OCI-LY7 (cell line): ENCODE data around the gene GLIS1. TPM values are rescaled to one million over a fixed set of nuclear protein-coding genes. Genes with fewer than 3 reads are reported as not detected.

Source experiments
- BruUV-seq: library from RNA; stranded (reverse); fragments of 400-500 nt; replicated peaks from 2 replicates; lab custom pipeline; 2021; lab: Mats Ljungman, UMichigan
- CTCF ChIA-PET: fragments of 300-600 bp; sonication (Branson Sonifier 250); formaldehyde crosslinking; loops from one replicate; lab custom pipeline; 2022; ENCODE audit warnings: antibody characterized with exemption; ENCODE audit not compliant: unreplicated experiment; lab: Charles Lee
- POLR2A ChIA-PET: fragments of 300-600 bp; sonication (Branson Sonifier 250); formaldehyde crosslinking; loops from one replicate; lab custom pipeline; 2022; ENCODE audit warnings: antibody characterized with exemption; lab: Charles Lee
- DNase-seq: peaks from one replicate; pipeline ENCODE4 v3.0.0-alpha.2; 2015; ENCODE audit warnings: low spot score
- H2AFZ ChIP-seq: fragments of 200-600 bp; sonication (generic), shearing (Covaris generic); 2 replicates; pipeline ENCODE4 v1.6.1; 2014; ENCODE audit warnings: mild to moderate bottlenecking, antibody characterized with exemption, low read length, moderate library complexity
- H3K27ac ChIP-seq: fragments of 200-600 bp; sonication (generic); 2 replicates; pipeline ENCODE4 v1.5.1; 2014; ENCODE audit warnings: mixed run types, low read depth, mild to moderate bottlenecking, moderate library complexity, low read length, inconsistent platforms; ENCODE audit not compliant: poor library complexity, severe bottlenecking
- H3K36me3 ChIP-seq: fragments of 200-600 bp; sonication (generic); 2 replicates; pipeline ENCODE4 v1.6.1; 2014; ENCODE audit warnings: mild to moderate bottlenecking, antibody characterized with exemption, low read length, moderate library complexity, mixed read lengths; ENCODE audit not compliant: insufficient read depth
- H3K4me1 ChIP-seq: fragments of 200-600 bp; sonication (generic); 2 replicates; pipeline ENCODE4 v1.5.1; 2014; ENCODE audit warnings: mild to moderate bottlenecking, low read length; ENCODE audit not compliant: insufficient read depth, poor library complexity, severe bottlenecking
- H3K4me2 ChIP-seq: fragments of 200-600 bp; sonication (generic); 2 replicates; pipeline ENCODE4 v1.6.1; 2014; ENCODE audit warnings: mild to moderate bottlenecking, low read length
- H3K4me3 ChIP-seq: fragments of 200-600 bp; sonication (generic); 2 replicates; pipeline ENCODE4 v1.5.1; 2014; ENCODE audit warnings: mild to moderate bottlenecking, low read depth, low read length; ENCODE audit not compliant: poor library complexity, severe bottlenecking
- H3K79me2 ChIP-seq: fragments of 200-600 bp; sonication (generic); 2 replicates; pipeline ENCODE4 v1.6.1; 2016; ENCODE audit warnings: low read depth, mild to moderate bottlenecking, low read length, moderate library complexity, mixed read lengths; ENCODE audit not compliant: insufficient read depth
- H3K9me2 ChIP-seq: fragments of 200-600 bp; sonication (generic); 2 replicates; pipeline ENCODE4 v1.6.1; 2016; ENCODE audit warnings: mild to moderate bottlenecking, low read length, mixed read lengths; ENCODE audit not compliant: insufficient read depth
- H3K9me3 ChIP-seq: fragments of 200-600 bp; sonication (generic); 2 replicates; pipeline ENCODE4 v1.6.1; 2014; ENCODE audit warnings: mild to moderate bottlenecking, mixed run types, low read length, mixed read lengths
- H4K20me1 ChIP-seq: fragments of 200-600 bp; sonication (generic); 2 replicates; pipeline ENCODE4 v1.6.1; 2014; ENCODE audit warnings: mild to moderate bottlenecking, antibody characterized with exemption, low read length, moderate library complexity, mixed read lengths; ENCODE audit not compliant: insufficient read depth
- CTCF ChIP-seq: fragments of 200-600 bp; sonication (generic); conservative IDR thresholded peaks from 2 replicates; pipeline ENCODE4 v1.5.1; 2014; ENCODE audit warnings: mild to moderate bottlenecking, antibody characterized with exemption, low read length, moderate library complexity, mixed read lengths
- EZH2phosphoT487 ChIP-seq: fragments of 200-600 bp; sonication (generic); IDR thresholded peaks from 2 replicates; pipeline ENCODE4 v1.6.1; 2018; ENCODE audit warnings: low read depth, borderline replicate concordance, mild to moderate bottlenecking, mixed run types, antibody characterized with exemption, low read length, moderate library complexity, mixed read lengths
- intact Hi-C: fragments of 100-400 bp; cut with micrococcal nuclease; formaldehyde crosslinking; loops from one replicate; pipeline ENCODE4 v1.10.0; 2022; ENCODE audit not compliant: unreplicated experiment
- total RNA-seq, 2 experiments: library from RNA; depleted of rRNA in 1 of 2; stranded (reverse); fragments of >200 nt in 1 of 2; shearing (Covaris generic) in 1 of 2; gene quantifications; 2 replicates each; pipeline ENCODE4 v1.2.3, GENCODE V29; 2014 to 2022

The GLIS1 gene
- total RNA-seq, 2 experiments from 2014 or later, result not detected

DNA sequence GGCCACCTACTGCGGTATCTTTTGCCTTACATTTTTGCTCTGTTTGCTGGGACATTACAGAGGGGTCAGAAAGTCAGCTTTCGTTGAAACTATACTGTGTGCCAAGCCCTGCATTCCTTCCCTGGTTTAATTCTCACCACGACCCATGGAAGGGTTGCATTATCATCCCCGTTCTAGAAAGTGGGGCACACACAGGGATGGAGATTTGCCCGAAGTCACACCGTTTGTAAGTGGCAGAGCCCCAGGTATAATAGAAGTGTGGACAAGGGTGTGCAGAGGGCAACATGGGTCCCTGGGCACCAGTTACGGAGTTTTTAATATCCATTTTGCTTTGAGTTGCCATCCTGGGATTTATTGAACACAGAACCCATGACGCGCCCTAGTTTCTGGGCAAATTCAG is 268.0 kb downstream of the GLIS1 start:
- no peak overlapping the region for H3K27ac ChIP-seq
- TF ChIP-seq EZH2phosphoT487, result no peak
- TF ChIP-seq CTCF, result no peak
- intact Hi-C loops, result no loop called here
- no peak overlapping the region for H2AFZ ChIP-seq
- no peaks in the 10 kb centered on the region for H4K20me1 ChIP-seq
- no peaks in the 10 kb centered on the region for H3K9me2 ChIP-seq
- ChIA-PET CTCF (no interaction called here), POLR2A (interaction anchor here (0.6 kb wide), 1 partner anchor 485 kb away, joined by 3 read pairs; no protein-coding TSS in a partner anchor)
- no peaks in the 10 kb centered on the region for H3K4me1 ChIP-seq
- H3K4me3 ChIP-seq, result no peak overlapping the region
- H3K4me2 ChIP-seq, result no peak overlapping the region
- no TSS peak for BruUV-seq
- no peaks in the 10 kb centered on the region for H3K36me3 ChIP-seq
- no peaks in the 10 kb centered on the region for H3K79me2 ChIP-seq
- no peaks in the 10 kb centered on the region for H3K9me3 ChIP-seq
- DNase-seq, result no peak

DNA sequence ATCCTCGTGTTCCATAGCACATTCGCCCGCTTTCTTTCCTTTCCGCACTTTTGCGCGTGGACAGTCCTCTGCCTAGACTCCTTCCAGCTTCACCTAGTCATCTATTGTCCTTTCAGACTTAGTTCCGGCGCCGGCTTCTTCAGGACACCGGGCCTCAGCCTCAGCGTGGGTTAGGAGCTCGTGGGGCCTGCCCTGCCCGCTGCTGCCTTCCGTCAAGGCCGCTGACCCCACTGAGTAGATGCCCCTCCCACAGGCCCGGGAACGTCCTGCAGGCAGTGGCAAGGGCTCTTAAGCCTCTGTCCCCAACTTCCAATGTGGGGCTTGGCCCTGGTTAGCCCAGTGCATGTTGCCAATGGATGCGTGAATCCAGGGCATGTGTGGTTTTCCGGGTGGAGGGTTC is 268.4 kb downstream of the GLIS1 start:
- intact Hi-C loops, result no loop called here
- POLR2A ChIA-PET, result no interaction called here
- TF ChIP-seq EZH2phosphoT487 (no peak), CTCF (no peak)
- H3K4me1 ChIP-seq, result no peaks in the 10 kb centered on the region
- H3K36me3 ChIP-seq, result no peaks in the 10 kb centered on the region
- no peak overlapping the region for H3K4me2 ChIP-seq
- H3K79me2 ChIP-seq, result no peaks in the 10 kb centered on the region
- no peaks in the 10 kb centered on the region for H3K9me2 ChIP-seq
- no peak overlapping the region for H2AFZ ChIP-seq
- no peak overlapping the region for H3K27ac ChIP-seq
- BruUV-seq, result no TSS peak
- no peaks in the 10 kb centered on the region for H3K9me3 ChIP-seq
- no peak overlapping the region for H3K4me3 ChIP-seq
- no peak for DNase-seq
- H4K20me1 ChIP-seq, result no peaks in the 10 kb centered on the region
- CTCF ChIA-PET, result no interaction called here

- no peak overlapping the region for H3K4me3 ChIP-seq
- ChIA-PET POLR2A (no interaction called here), CTCF (no interaction called here)
- no peak for TF ChIP-seq EZH2phosphoT487
- no peak for TF ChIP-seq CTCF
- no peak for DNase-seq
- no peaks in the 10 kb centered on the region for H3K36me3 ChIP-seq
- no peaks in the 10 kb centered on the region for H3K79me2 ChIP-seq
- H2AFZ ChIP-seq, result no peak overlapping the region
- H3K9me2 ChIP-seq, result no peaks in the 10 kb centered on the region
- H4K20me1 ChIP-seq, result no peaks in the 10 kb centered on the region
- no peaks in the 10 kb centered on the region for H3K9me3 ChIP-seq
- BruUV-seq, result no TSS peak
- no peak overlapping the region for H3K27ac ChIP-seq
- intact Hi-C loops, result no loop called here
- H3K4me2 ChIP-seq, result no peak overlapping the region
- H3K4me1 ChIP-seq, result no peaks in the 10 kb centered on the region
Measured at GRCh38 chr1:53470155-53470554, 268.8 kb downstream of the GLIS1 start.
